GM21381 (cell line): ENCODE measurements around the gene PLPPR1.

Source experiments
- ATAC-seq: cut with Tn5 transposase; IDR thresholded peaks from one replicate; pipeline ENCODE4 v1.9.1; 2021; ENCODE audit warnings: mild to moderate bottlenecking, moderate library complexity; ENCODE audit not compliant: unreplicated experiment

Gene PLPPR1

DNA sequence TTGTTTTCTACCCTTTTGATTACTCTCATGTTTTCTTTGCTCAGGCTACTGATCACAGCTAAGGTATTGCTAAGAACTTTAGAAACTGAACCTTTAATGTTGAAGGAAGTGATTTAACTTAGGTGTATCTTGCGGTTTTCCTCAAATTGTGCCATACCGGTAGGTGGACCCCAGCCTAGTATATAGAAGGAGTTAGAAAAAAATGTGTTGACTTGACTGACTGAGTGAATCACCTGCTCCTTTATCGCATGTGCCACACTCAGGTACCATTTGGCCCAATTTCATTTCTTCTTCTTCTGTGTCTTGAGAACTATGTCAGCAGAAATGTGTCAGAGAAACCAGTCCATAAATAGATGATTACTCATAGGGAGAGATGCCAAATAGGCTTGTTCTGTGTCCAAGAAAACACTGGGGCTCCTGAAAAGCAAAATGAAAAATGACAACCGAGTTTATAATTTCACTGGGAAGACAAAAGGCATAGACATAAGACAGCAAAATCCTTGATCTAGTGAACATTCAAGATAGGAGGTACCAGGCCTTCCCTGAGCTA, 19.4 kb downstream of the PLPPR1 start:
- ATAC-seq: no peak

DNA sequence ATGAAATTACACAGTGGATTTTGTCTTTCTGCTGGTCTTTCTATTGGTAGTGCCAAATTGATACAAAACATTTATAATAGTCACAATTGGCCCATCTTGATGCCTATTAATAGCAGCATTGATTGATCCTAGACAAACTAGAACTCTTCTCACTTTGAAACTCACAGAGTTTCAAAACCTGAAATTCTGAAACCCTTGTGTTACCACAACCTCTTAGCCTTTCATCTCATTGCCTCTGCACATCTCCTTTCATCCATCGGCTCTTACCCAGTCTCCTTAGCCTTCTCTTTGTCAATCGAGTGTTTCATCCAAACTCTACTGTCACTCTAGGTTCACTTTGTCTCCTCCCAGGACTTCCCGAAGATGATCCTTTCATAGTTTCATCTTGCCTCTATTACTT, 22.1 kb downstream of the PLPPR1 start:
- no peak for ATAC-seq

DNA sequence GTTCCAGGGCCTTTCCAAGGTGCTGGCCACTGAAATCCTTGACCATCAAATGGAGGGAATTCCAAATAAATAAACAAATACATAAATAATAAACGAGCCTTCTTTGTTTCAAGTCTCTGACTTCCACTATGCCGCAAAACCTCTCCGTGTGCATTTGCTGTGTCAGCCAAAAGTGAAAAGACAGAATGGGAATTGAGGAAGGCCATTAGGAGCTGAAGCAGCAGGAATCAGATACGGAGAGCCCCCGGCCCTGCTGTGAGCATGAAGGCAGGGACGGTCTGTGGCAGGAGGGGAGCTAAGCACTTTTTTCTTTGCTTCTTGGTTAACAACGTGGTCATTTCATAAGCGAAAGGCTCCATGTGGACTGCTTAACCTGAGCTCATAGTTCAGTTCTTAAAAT, 26.1 kb downstream of the PLPPR1 start:
- no peak for ATAC-seq

- no peak for ATAC-seq
Observed at GRCh38 chr9:101055516-101055915, 27.0 kb downstream of the PLPPR1 start.

DNA sequence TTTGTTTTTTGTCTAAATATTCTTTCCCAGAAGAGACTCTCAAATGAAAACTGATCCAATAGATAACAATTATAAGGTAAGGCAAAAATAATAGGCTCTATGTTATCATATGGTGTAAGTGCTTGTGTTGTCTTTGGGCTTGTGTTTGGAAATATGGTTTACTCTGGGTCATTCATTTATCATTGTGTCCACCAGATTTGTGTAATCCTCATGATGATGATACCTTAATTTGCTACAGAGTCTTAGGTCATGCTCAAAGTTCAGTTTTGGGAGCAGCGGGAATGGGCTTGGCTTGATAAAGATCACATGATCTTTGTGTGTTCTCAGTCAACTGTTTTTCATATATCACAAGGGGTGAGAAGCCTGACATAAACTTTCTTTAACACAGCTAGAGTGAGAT, 34.2 kb downstream of the PLPPR1 start:
- ATAC-seq: no peak

DNA sequence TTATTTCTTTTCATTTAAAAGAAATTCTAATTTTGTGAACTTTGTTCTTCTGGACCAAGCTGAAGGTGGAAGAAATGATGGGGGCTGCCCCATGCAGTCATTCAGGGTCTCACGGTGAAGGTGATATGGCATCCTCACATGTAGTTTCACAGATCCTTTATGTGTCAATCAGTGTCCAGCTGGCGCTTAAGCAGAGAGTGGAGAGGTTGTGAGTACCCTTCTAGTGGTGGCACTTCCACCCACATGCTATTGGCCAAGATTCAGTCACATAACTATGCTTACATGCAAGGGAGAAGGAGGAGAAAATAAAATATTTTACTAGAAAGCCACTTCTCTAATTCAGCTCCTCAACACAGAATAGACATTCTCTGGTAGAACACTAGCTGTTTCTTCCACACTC, 34.7 kb downstream of the PLPPR1 start:
- no peak for ATAC-seq

- ATAC-seq: no peak
Observed at GRCh38 chr9:101064206-101064605, 35.7 kb downstream of the PLPPR1 start.

DNA sequence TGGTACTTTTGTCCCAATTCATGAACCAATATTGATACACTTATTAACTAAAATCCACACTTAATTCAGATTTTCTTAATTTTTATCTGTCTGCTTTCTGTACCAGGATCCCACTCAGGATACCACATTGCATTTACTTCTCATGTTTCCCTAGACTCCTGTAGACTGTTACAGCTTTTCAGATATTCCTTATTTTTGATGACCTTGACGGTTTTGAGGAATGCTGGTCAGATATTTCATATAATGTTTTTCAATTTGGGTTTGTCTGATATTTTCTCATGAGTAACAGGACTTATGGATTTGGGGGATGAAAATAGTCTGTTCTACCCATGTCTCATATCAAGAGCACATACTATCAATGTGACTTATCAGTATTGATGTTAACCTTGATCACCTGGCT, 37.4 kb downstream of the PLPPR1 start:
- no peak for ATAC-seq

GRCh38 chr9:101068696-101069095, 40.2 kb downstream of the PLPPR1 start:
- ATAC-seq: no peak

- ATAC-seq: no peak
Observed at GRCh38 chr9:101072259-101072658, 43.7 kb downstream of the PLPPR1 start.

DNA sequence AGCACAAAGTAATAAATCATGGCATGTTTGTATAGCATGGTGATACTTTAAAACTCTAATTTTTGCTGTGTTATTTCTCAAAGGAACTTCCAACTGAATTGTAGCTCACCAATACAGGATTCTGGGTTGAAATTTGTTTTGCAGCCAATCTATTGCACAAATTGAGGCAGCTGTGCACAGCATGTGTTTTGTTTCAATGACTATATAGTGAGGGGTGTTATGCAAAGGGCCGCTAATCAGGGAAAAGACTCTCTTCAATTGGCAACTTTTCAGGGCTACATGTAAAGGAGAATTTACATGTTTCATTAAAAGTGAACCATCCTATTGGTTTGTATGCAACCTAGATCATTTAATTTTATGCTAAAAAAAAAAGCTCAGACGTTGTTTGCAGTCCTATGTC, 44.6 kb downstream of the PLPPR1 start:
- ATAC-seq: no peak

DNA sequence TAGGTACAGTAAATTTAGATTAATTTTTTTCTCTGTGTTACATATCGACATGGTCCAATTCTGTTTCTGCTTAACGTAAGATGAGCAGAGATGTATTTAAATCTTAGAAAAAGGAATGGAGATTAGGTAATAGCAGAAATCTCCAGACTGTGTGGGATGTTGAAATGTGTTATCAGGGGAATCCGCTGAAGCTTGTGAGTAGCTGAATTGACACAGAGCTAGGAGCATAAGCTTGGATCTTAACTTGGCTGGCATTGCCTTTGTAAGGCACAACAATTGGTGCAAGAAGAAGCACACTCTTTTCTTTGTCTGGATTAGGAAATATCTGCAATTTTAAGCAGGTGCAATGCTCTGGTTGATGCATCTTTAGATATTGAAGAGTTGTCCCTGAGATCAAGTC, 53.1 kb downstream of the PLPPR1 start:
- ATAC-seq: no peak

DNA sequence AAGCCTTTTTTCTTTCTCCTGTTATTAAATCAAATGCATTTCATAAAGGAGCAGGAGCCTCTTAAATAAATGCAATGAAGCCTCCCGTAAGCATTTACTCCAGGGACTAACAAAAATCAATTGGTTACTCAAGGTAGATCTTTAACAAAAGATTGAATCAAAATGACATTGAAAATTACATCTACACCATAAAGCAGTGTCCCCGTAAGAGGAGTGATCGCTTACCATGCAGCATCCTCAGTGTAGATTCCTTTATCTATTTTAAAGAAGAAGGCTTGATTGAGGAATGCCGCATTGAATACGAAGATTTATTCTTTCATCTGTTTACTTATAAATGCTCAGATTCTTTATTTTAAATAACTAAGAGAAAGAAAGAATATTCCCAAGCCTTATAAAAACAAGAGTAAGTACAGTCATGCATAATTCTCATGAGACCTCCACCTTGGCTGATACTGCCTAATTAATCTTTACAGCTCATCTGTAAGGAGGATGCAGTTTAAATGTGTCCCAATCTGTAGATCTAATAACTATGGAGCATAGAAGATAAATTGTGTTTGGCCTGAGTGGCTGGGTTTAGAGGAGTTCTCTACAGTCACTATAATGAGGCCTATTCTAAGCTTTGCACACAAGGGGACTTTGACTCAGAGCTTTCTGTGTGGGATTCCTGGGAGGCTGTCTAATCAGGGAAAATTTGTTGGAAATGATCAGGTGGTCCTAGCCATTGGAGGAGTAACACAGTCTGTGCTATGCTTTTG, 55.1 kb downstream of the PLPPR1 start:
- no peak for ATAC-seq

GRCh38 chr9:101087426-101087825, 58.9 kb downstream of the PLPPR1 start:
- ATAC-seq: no peak

GRCh38 chr9:101092922-101093321, 64.4 kb downstream of the PLPPR1 start:
- ATAC-seq: no peak

DNA sequence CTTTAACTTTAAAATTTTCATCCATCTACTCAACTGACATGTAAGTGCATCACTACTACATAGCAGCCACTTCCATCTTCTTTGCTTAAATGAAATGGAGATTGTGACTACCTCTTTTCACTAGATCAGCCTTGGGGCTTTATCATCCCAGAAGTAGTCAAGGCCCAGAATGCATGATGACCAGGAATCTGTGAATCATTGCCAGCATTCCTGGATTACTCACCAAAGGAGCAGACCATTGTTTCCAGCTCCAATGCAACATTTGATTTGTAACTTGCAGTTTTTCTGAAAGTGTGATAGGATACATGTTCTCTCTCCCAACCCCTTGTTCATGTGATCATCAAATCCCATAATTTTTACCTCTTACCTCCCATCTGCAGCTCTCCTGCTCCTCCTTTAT, 65.1 kb downstream of the PLPPR1 start:
- no peak for ATAC-seq

- ATAC-seq: no peak
Observed at GRCh38 chr9:101094686-101095085, 66.2 kb downstream of the PLPPR1 start.

DNA sequence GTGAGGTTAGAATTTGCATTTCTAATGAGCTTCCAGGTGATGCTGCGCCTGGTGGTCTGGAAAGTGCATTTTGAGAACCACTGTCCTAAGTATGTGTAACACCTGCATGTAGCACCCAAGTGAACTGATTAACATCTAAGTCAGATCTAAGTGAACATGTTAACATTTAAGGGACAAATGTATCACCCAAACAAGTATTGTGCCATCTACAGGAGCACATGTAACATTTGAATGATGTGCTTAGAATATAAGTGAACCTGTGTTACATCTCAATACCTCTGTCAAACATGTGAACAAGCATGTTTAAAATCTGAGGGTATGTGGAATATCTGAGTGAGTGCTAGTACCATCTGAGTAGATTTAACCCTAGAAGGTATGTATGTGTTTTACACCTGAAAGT, 68.7 kb downstream of the PLPPR1 start:
- ATAC-seq: no peak

- ATAC-seq: no peak
Observed at GRCh38 chr9:101098392-101098791, 69.9 kb downstream of the PLPPR1 start.

DNA sequence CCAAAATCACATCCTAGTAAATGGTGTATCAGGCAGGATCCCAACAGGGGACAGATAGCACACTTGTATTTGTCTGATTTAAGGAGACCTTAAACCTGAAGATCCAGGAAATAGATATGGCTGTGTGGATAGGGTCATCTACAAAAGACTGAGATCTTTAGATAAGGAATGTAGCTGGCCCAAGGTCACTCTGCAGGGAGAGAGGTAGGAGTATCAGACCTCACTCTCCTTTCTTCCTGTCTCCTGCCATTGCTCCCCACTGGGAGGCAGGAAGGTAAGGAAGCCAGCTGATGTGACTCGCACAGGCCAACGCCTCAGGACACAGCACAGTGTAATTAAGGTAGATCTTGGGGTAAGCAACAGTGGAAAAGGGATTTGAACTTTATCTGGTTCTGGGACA, 85.8 kb downstream of the PLPPR1 start:
- ATAC-seq: no peak

DNA sequence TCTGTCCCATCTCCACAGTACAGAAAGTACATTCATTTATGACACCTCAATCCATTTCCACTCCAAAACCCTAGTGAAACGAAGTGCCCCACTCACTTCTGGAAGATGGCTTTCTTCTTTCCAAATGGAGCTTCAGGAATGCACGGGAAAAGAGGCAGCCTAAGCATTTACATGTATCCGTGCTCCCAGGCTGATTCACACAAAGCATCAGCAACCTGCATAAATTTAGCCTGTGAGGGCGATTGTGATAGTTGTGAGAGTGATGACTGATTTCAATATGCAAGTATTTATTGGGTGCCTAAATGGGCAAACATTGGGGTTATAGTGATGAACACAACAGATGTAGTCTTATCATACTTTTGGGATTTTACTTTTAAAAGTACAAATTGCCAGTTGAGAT, 86.6 kb downstream of the PLPPR1 start:
- ATAC-seq: no peak

DNA sequence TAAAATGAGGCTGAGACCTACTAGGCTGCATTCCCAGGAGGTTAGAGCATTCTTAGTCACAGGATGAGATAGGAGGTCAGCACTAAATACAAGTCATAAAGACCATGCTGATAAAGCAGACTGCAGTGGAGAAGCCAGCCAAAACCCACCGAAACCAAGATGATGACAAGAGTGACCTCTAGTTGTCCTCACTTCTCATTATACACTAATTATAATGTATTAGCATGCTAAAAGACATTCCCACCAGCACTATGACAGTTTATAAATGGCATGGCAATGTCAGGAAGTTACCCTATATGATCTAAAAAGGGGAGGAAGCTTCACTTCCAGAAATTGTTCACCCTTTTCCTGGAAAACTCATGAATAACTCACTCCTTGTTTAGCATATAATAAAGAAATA, 88.6 kb downstream of the PLPPR1 start:
- no peak for ATAC-seq

GRCh38 chr9:101119206-101119819, 90.8 kb downstream of the PLPPR1 start:
- ATAC-seq: peak; percentile 74
